Heart left ventricle (tissue), 16 donors: ENCODE results near the gene MYB. TPM values are rescaled to one million over a fixed set of nuclear protein-coding genes. Genes with fewer than 3 reads are reported as not detected.

ENCODE experiments used
- ATAC-seq, 4 donors: fragments of 200-7000 bp; cut with Tn5 transposase; one replicate each; pipeline ENCODE4 v1.9.1; 2020 to 2022; ENCODE audit warnings: moderate library complexity in 4 of 4, mild to moderate bottlenecking in 3 of 4, moderate number of reproducible peaks in 1 of 4
- DNase-seq, 5 donors: peaks; one replicate each; pipeline ENCODE4 v3.0.0-alpha.2; 2020
- H3K27ac ChIP-seq, 12 donors: fragments of 200-600 bp; sonication (generic) in 4 of 12; one replicate each; pipeline versions ENCODE4 v1.5.0 to v1.8.0; 2016 to 2022; ENCODE audit warnings: mild to moderate bottlenecking in 2 of 12
- H3K27me3 ChIP-seq, 9 donors: fragments of 200-600 bp; sonication (generic) in 2 of 9; one replicate each; pipeline versions ENCODE4 v1.5.1 to v1.8.0; 2016 to 2022; ENCODE audit warnings: mild to moderate bottlenecking in 3 of 9
- H3K36me3 ChIP-seq, 9 donors: fragments of 200-600 bp; sonication (generic) in 2 of 9; one replicate each; pipeline versions ENCODE4 v1.5.0 to v1.8.0; 2018 to 2022; ENCODE audit warnings: mild to moderate bottlenecking in 2 of 9
- H3K4me1 ChIP-seq, 12 donors: fragments of 200-600 bp; sonication (generic) in 4 of 12; one replicate each; pipeline versions ENCODE4 v1.5.0 to v1.8.0; 2016 to 2022; ENCODE audit warnings: mild to moderate bottlenecking in 3 of 12
- H3K4me3 ChIP-seq, 12 donors: fragments of 200-600 bp; sonication (generic) in 4 of 12; one replicate each; pipeline versions ENCODE4 v1.5.0 to v1.8.0; 2017 to 2022; ENCODE audit warnings: mild to moderate bottlenecking in 9 of 12, moderate library complexity in 4 of 12
- H3K9me3 ChIP-seq, 12 donors: fragments of 200-600 bp; sonication (generic) in 4 of 12; one replicate each; pipeline versions ENCODE4 v1.5.0 to v1.8.0; 2016 to 2022; ENCODE audit warnings: mild to moderate bottlenecking in 1 of 12
- POLR2A ChIP-seq, 2 donors: fragments of 450-650 bp; IDR thresholded peaks; one replicate each; pipeline ENCODE4 v1.6.1; 2017; ENCODE audit warnings: antibody characterized with exemption in 2 of 2, mild to moderate bottlenecking in 2 of 2, moderate library complexity in 2 of 2
- WGBS, 4 donors: extraction: QIAGEN DNeasy Blood & Tissue Kit in 2 of 4; methylation state at CpG; one replicate each; pipeline versions ENCODE4 v1.1.5 to v1.1.7; 2013 to 2018; 5-methylcytosine and 5-hydroxymethylcytosine counted together
- intact Hi-C, 10 donors: fragments of 100-400 bp; cut with DNase I; formaldehyde crosslinking; loops; one replicate each; pipeline versions ENCODE4 v1.11.1 to v1.14.2; 2022
- polyA plus RNA-seq, 2 donors: library from polyadenylated mRNA; stranded (reverse); fragments of 200-250 nt; gene quantifications; one replicate each; pipeline ENCODE4 v1.2.3, GENCODE V29; 2013
- total RNA-seq, 9 donors: library from RNA; depleted of rRNA in 2 of 9; stranded (reverse); fragments of >200 nt in 2 of 9; fragmentation: NEBNext Ultra II Directional in 3 of 9; extraction: Animal tissue kit (Norgen Biotek cat#: 25700) in 3 of 9; gene quantifications; one replicate each; pipeline versions ENCODE4 v1.1.0 to v1.2.4, GENCODE V29; 2016 to 2023
- TF ChIP-seq, protein P1 (sequence below), 12 donors: fragments of 200-600 bp; sonication (generic) in 4 of 12; IDR thresholded peaks; one replicate each; pipeline versions ENCODE4 v1.5.0 to v1.8.0; 2018 to 2022; ENCODE audit warnings: antibody characterized with exemption in 12 of 12, mild to moderate bottlenecking in 5 of 12
- donor health status: ischemic (EF 13 %, LVEDD 7.1; RV severe dilation, severe dysfunction).
- donor health status: healthy with polysubstance abuse.
- donor health status: DM: no; HTN: yes; CAD: no.
- donor health status: DM: no; HTN: no; CAD: no.
- donor health status: ischemic (EF 25% LVEDD 6.9; RV normal size, moderate dysfunction).
- donor health status: ischemic (EF 25% LVEDD 5.7; RV mildly dilated, moderate dysfunction).
- donor health status: healthy.
- donor health status: DM: yes; HTN: yes; CAD: no.
- donor health status: ischemic (EF 35%, LVEDD 5.7; RV mildly dilated, moderate dysfunction).
- donor health status: nonischemic (EF 11% LVEDD 7.7; RV severe dilation, severe dysfunction).
- donor health status: DM: yes; HTN: yes; CAD: no.
- donor health status: PGD.
- donor health status: ischemic (EF 29% LVEDD 5.4; RV normal size, mild dysfunction).
- donor health status: nonischemic (EF 23%, LVEDD 6.1; RV moderate dilation, normal function).

The MYB gene
- total and polyA plus RNA-seq, 11 donors: 0.12 to 0.53 (median 0.20) TPM; not detected in 8

DNA sequence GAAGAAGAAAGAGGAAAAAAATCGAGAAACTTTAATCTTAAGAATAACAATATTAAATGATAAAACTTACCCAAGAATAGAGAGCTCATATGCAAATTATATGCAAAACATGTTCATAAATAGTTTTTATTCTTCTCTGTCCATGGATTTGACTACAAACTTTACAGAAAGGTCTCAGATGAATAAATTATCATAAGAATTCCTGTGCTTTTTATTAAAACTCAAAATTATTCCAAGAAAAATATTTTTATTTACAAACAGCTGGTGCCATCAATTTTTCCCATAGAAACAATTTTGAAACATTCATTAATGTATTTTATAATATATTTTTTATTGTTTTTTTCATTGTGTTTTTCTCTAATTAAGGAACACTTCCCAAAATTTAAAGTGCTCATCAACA lies 12.1 kb downstream of the MYB start:
- Histone ChIP-seq H3K27ac (no peak overlapping the region), H3K4me3 (no peak overlapping the region), H3K9me3 (no peaks in the 10 kb centered on the region), H3K27me3 (peaks cover 0 to 8% (median under 1%) of the 10 kb centered on the region in 9 donors), H3K36me3 (no peaks in the 10 kb centered on the region), H3K4me1 (peaks cover 0 to 22% (median 0%) of the 10 kb centered on the region in 12 donors)
- TF ChIP-seq POLR2A (IDR thresholded peaks at IDR 0.05): no peak
- TF ChIP-seq, protein P1, sequence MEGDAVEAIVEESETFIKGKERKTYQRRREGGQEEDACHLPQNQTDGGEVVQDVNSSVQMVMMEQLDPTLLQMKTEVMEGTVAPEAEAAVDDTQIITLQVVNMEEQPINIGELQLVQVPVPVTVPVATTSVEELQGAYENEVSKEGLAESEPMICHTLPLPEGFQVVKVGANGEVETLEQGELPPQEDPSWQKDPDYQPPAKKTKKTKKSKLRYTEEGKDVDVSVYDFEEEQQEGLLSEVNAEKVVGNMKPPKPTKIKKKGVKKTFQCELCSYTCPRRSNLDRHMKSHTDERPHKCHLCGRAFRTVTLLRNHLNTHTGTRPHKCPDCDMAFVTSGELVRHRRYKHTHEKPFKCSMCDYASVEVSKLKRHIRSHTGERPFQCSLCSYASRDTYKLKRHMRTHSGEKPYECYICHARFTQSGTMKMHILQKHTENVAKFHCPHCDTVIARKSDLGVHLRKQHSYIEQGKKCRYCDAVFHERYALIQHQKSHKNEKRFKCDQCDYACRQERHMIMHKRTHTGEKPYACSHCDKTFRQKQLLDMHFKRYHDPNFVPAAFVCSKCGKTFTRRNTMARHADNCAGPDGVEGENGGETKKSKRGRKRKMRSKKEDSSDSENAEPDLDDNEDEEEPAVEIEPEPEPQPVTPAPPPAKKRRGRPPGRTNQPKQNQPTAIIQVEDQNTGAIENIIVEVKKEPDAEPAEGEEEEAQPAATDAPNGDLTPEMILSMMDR (IDR thresholded peaks at IDR 0.05): no peak
- intact Hi-C loops: no loop called here
- 72 to 84% (median 76%) methylated on average over 1 of the region's 1 CpG for WGBS, 4 donors
- DNase-seq (no peak), ATAC-seq (no peak)

DNA sequence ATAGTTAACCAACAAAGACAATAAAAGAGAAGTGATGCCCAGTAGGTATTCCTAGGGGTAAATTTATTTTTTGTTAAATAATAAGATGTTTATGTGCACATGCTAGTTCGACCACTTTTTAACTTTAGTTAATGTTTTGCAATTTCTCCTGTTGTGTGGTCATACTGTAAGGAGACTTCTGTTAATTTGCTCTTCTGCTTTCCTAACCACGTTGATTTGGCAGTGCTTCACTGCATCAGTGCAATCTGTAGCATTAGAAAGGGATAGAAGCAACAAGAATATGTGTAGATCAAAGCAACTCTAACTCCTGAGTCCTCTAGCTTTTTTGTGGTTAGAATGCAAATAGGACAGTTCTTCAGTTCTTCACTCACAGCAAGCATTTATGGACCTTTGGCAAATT lies 13.9 kb downstream of the MYB start:
- Histone ChIP-seq H3K4me3 (no peak overlapping the region), H3K9me3 (no peaks in the 10 kb centered on the region), H3K27ac (no peak overlapping the region), H3K4me1 (peaks cover 0 to 22% (median 0%) of the 10 kb centered on the region in 12 donors), H3K27me3 (no peaks in the 10 kb centered on the region), H3K36me3 (no peaks in the 10 kb centered on the region)
- no peak for ATAC-seq
- TF ChIP-seq POLR2A (IDR thresholded peaks at IDR 0.05): no peak
- TF ChIP-seq, protein P1 (IDR thresholded peaks at IDR 0.05): no peak
- DNase-seq: no peak
- intact Hi-C loops: no loop called here
- WGBS, 4 donors: 77 to 84% (median 83%) methylated on average over 2 of the region's 2 CpGs

DNA sequence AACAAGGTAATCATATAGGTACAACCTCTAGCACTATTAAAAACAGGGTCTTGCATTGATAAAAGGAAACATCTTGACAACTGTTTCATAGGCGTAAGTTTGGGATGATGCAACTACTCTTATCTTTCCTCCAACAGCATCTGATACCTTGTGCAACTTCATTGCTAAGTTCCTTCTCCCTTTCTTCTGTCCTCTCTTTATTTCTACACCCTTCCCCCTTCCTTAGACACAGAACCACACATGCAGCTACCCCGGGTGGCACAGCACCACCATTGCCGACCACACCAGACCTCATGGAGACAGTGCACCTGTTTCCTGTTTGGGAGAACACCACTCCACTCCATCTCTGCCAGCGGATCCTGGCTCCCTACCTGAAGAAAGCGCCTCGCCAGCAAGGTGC lies 14.4 kb downstream of the MYB start:
- no peaks in the 10 kb centered on the region for H3K36me3 ChIP-seq
- DNase-seq: no peak
- H3K27me3 ChIP-seq: no peaks in the 10 kb centered on the region
- peak overlapping the region in 1 of 12 donors; percentile 13 for H3K4me3 ChIP-seq
- no peaks in the 10 kb centered on the region for H3K9me3 ChIP-seq
- no peak overlapping the region for H3K27ac ChIP-seq
- TF ChIP-seq POLR2A (IDR thresholded peaks at IDR 0.05): no peak
- TF ChIP-seq, protein P1 (IDR thresholded peaks at IDR 0.05): no peak
- WGBS, 4 donors: 85 to 89% (median 88%) methylated on average over 6 of the region's 6 CpGs
- no peak for ATAC-seq
- intact Hi-C loops: no loop called here
- H3K4me1 ChIP-seq: peaks cover 0 to 22% (median 0%) of the 10 kb centered on the region in 12 donors

DNA sequence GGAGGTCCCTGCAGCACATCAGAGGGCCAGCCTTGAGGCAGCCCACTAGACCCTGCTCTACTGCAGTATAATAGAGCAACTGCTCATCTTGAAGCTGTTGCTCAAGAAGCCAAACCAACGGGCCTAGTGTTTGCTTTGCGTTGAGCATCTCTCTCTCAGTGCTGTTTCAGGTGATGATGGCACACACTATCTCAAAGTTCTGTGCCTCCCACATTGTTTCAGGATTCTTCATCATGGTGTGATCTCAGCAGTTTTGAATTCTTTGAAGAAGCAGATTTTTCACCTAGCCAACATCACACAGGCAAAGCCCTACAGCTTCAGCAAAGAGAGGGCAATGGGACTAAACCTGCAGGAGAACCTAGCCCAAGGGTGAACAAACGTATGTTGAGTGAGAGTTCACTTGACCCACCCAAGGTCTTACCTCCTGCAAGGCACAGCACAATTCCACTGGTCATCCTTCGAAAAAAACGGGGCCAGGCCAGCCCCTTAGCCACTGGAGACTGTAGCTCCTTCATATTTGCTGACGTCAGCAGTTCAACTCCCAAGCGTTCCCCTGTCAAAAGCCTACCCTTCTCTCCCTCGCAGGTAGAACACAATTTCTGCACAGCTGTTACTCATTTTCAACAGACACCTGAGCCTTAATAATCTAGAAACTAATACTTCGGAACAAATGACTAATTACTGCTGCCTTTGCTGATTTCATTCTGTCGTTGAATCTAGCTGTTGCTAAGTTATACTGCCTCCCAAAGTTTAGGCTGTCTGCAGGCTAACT lies 15.8 kb downstream of the MYB start:
- H3K27ac ChIP-seq: no peak overlapping the region
- TF ChIP-seq, protein P1 (IDR thresholded peaks at IDR 0.05): no peak
- no peak for TF ChIP-seq POLR2A (IDR thresholded peaks at IDR 0.05)
- no peaks in the 10 kb centered on the region for H3K36me3 ChIP-seq
- ATAC-seq (no peak), DNase-seq (no peak)
- H3K9me3 ChIP-seq: no peaks in the 10 kb centered on the region
- H3K27me3 ChIP-seq: no peaks in the 10 kb centered on the region
- peaks cover 0 to 12% (median 0%) of the 10 kb centered on the region in 12 donors for H3K4me1 ChIP-seq
- WGBS, 4 donors: 81 to 90% (median 85%) methylated on average over 10 of the region's 10 CpGs
- intact Hi-C loops: no loop called here
- H3K4me3 ChIP-seq: no peak overlapping the region
